Kidney epithelial cell (primary cell): ENCODE data around the gene COG4. TPM values are rescaled to one million over a fixed set of nuclear protein-coding genes. Genes with fewer than 3 reads are reported as not detected.
"Not testable (repeated sequence)": the region's sequence is repeated elsewhere in the genome, so short reads cannot be mapped to it uniquely, and the experiment has no call there.

ENCODE experiments used
- DNase-seq: peaks from one replicate; pipeline ENCODE4 v3.0.0-alpha.2; 2010; ENCODE audit warnings: low read depth
- H3K27me3 ChIP-seq: 2 replicates; pipeline ENCODE4 v1.6.0; 2011; ENCODE audit warnings: low read length; ENCODE audit not compliant: control insufficient read depth, insufficient read depth
- H3K36me3 ChIP-seq: 2 replicates; pipeline ENCODE4 v1.5.1; 2011; ENCODE audit warnings: low read length; ENCODE audit not compliant: control insufficient read depth, insufficient read depth
- H3K4me3 ChIP-seq: 2 replicates; pipeline ENCODE4 v1.5.1; 2011; ENCODE audit warnings: low read depth, mild to moderate bottlenecking, control low read depth, low read length
- total RNA-seq: library from RNA; depleted of rRNA; stranded (reverse); fragments of >200 nt; gene quantifications from 2 replicates; pipeline ENCODE4 v1.2.3, GENCODE V29; 2015
- TF ChIP-seq, protein P1 (sequence below): IDR thresholded peaks from 2 replicates; pipeline ENCODE4 v1.5.1; 2011; ENCODE audit warnings: mild to moderate bottlenecking, moderate library complexity, low read length, control low read depth, inconsistent platforms; ENCODE audit not compliant: insufficient read depth, poor library complexity, severe bottlenecking

Gene COG4
- total RNA-seq, 1 donor from 2014 or later: 46.4 TPM

DNA sequence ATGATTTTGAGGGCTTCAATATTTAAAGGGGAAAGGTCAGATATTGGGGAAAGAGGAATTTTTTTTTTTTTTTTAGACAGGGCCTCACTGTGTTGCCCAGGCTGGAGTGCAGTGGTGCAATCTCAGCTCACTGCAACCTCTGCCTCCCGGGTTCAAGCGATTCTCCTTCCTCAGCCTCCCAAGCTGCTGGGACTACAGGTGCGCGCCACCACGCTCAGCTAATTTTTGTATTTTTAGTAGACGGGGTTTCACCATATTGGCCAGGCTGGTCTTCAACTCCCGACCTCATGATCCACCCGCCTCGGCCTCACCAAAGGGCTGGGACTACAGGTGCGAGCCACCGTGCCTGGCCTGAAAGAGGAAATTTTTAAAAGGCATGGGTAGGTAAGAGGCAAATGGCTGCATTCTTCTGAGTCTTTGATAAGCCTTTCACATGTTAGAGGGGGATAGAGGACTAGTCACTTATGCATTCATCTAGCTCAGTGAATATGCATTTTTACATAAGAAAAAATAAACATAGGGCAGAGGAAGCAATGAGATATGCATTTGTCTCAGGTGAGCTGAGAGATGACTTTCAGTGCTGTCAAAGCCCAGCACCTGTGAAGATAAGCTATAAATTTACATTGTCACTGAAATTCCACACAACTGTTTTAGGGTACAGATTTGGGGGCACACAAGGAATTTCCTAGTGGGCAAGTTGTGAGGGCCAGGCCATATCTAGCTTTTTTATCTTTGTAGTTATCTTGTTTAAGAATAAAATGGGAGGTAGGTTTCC, 70.0 kb downstream of the COG4 start:
- no peak for DNase-seq
- Histone ChIP-seq H3K27me3 (no peaks in the 10 kb centered on the region), H3K4me3 (peak overlapping the region; percentile 77), H3K36me3 (no peaks in the 10 kb centered on the region)
- TF ChIP-seq, protein P1, sequence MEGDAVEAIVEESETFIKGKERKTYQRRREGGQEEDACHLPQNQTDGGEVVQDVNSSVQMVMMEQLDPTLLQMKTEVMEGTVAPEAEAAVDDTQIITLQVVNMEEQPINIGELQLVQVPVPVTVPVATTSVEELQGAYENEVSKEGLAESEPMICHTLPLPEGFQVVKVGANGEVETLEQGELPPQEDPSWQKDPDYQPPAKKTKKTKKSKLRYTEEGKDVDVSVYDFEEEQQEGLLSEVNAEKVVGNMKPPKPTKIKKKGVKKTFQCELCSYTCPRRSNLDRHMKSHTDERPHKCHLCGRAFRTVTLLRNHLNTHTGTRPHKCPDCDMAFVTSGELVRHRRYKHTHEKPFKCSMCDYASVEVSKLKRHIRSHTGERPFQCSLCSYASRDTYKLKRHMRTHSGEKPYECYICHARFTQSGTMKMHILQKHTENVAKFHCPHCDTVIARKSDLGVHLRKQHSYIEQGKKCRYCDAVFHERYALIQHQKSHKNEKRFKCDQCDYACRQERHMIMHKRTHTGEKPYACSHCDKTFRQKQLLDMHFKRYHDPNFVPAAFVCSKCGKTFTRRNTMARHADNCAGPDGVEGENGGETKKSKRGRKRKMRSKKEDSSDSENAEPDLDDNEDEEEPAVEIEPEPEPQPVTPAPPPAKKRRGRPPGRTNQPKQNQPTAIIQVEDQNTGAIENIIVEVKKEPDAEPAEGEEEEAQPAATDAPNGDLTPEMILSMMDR: no peak

DNA sequence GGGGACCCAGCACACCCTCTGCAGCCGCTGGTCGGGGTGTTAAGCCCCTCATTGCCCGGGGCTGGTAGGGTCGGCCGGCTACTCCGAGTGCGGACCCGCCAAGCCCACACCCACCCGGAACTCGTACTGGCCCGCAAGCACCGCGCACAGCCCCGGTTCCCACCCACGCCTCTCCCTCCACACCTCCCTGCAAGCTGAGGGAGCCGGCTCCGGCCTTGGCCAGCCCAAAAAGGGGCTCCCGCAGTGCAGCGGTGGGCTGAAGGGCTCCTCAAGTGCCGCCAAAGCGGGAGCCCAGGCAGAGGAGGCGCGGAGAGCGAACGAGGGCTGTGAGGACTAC, 72.4 kb downstream of the COG4 start:
- H3K36me3 ChIP-seq, DNase-seq, H3K27me3 ChIP-seq: not testable (repeated sequence)
- peak overlapping the region; percentile 21 for H3K4me3 ChIP-seq

DNA sequence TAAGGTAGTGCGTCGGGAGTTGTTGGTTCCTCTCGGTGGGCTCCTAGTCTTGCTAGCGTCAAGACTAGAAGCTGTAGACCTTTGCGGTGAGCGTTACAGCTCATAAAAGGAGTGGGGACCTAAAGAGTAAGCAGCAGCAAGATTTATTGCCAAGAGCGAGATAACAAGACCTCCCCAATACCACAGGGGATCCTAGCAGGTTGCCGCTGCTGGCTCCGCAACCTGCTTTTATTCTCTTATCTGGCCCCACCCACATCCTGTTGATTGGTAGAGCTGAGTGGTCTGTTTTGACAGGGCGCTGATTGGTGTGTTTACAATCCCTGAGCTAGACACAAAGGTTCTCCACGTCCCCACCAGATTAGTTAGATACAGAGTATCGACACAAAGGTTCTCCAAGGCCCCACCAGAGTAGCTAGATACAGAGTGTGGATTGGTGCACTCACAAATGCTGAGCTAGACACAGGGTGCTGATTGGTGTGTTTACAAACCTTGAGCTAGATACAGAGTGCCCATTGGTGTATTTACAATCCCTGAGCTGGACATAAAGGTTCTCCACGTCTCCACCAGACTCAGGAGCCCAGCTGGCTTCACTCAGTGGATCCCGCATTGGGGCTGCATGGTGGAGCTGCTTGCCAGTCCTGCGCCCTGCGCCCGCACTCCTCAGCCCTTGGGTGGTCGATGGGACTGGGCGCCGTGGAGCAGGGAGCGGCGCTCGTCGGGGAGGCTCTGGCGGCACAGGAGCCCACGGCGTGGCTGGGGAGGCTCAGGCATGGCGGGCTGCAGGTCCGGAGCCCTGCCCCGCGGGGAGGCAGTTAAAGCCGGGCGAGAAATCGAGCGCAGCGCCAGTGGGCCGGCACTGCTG, 73.0 kb downstream of the COG4 start:
- DNase-seq, H3K36me3 ChIP-seq, H3K27me3 ChIP-seq: not testable (repeated sequence)
- peak overlapping the region; percentile 21 for H3K4me3 ChIP-seq

DNA sequence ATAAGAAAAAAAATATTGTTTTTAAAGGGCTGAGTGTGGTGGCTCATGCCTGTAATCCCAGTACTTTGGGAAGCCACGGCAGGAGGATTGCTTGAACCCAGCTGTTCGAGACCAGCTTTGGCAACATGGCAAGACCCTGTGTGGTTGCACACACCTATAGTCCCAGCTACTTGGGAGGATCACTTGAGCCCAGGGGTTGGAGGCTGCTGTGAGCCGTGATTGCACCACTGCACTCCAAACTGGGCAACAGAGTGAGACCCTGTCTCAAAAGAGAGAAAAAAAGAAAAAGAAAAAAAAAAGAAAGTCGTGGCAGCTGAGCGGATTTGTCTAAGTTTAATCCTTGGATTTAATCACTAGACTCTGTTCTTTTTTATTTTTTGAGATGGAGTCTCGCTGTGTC, 75.3 kb downstream of the COG4 start:
- no peak for DNase-seq
- Histone ChIP-seq H3K4me3 (no peak overlapping the region), H3K27me3 (no peaks in the 10 kb centered on the region), H3K36me3 (no peaks in the 10 kb centered on the region)
- TF ChIP-seq, protein P1: no peak

DNA sequence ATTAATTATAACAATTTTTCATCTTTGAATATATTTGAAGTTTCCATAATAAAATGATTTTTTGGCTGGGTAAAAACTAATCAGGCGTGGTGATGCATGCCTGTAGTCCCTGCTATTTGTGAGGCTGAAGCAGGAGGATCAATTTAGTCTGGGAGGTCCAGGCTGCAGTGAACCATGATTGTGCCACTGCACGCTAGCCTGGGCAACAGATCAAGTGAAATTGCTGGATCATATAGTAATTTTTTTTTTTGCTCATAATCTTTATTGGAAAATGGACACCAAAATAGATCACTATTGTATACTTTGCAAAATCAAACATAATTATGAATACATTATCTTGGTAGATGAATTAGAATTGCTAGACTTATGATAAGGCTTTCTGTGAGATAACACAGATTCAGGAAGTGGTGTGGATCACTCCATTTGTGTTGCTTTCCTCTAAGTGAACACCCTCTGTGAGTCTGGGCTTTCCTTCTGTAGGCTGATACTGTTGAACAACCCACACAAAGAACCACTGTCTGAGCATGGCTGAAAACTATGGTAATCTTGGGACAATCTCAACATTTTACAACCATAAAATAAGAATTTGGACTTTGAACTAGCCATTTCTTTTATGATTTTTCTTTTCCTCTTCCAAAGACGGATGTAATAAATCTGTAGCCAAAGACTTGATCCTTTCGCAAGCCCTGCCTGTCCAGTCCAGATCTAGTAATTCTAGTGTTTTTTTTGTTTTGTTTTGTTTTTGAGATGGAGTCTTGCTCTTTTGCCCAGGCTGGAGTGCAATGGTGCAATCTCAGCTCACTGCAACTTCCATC, 78.9 kb downstream of the COG4 start:
- no peak for DNase-seq

DNA sequence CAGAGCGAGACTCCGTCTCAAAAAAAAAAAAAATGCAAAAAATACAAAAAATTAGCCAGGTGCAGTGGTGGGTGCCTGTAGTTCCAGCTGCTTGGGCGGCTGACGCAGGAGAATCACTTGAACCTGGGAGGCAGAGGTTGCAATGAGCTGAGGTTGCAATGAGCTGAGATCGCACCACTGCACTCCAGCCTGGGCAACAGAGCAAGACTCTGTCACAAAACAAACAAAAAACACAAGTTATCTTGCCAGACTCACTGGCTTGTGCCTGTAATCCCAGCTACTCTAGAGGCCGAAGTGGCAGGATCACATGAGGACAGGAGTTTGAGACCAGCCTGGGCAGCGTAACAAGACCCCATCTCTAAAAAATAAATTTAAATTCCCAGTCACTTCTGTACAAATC, 81.0 kb downstream of the COG4 start:
- no peaks in the 10 kb centered on the region for H3K36me3 ChIP-seq
- H3K4me3 ChIP-seq: no peak overlapping the region
- TF ChIP-seq, protein P1: no peak
- DNase-seq: no peak
- H3K27me3 ChIP-seq: no peaks in the 10 kb centered on the region

More for the DNA sequence above, 78.9 kb downstream of the COG4 start:
- Histone ChIP-seq H3K36me3 (no peaks in the 10 kb centered on the region), H3K4me3 (no peak overlapping the region), H3K27me3 (no peaks in the 10 kb centered on the region)
- TF ChIP-seq, protein P1: no peak
